Ishikawa (cell line): Measurements from ENCODE around the gene SEMA5A.

Source experiments
- CEBPB ChIP-seq: IDR thresholded peaks from 2 replicates; pipeline ENCODE4 v1.6.1; 2012
- CREB1 ChIP-seq: IDR thresholded peaks from 2 replicates; pipeline ENCODE4 v1.6.1; 2012; ENCODE audit warnings: low read depth
- EGR1 ChIP-seq: IDR thresholded peaks from 2 replicates; pipeline ENCODE4 v1.6.1; 2012
- EP300 ChIP-seq: IDR thresholded peaks from 2 replicates; pipeline ENCODE4 v1.6.1; 2012; ENCODE audit warnings: borderline replicate concordance
- FOXM1 ChIP-seq: IDR thresholded peaks from 2 replicates; pipeline ENCODE4 v1.6.1; 2012; ENCODE audit warnings: low read depth, borderline replicate concordance
- NFIC ChIP-seq: IDR thresholded peaks from 2 replicates; pipeline ENCODE4 v1.6.1; 2012
- RAD21 ChIP-seq: IDR thresholded peaks from 2 replicates; pipeline ENCODE4 v1.6.1; 2012; ENCODE audit warnings: low read depth
- REST ChIP-seq: IDR thresholded peaks from 2 replicates; pipeline ENCODE4 v1.6.1; 2012; ENCODE audit warnings: low read depth, mild to moderate bottlenecking
- TAF1 ChIP-seq: IDR thresholded peaks from 2 replicates; pipeline ENCODE4 v1.6.1; 2012; ENCODE audit warnings: low read depth, mild to moderate bottlenecking
- TCF12 ChIP-seq: IDR thresholded peaks from 2 replicates; pipeline ENCODE4 v1.6.1; 2012; ENCODE audit warnings: low read depth
- TEAD4 ChIP-seq: IDR thresholded peaks from 2 replicates; pipeline ENCODE4 v1.6.1; 2012
- USF1 ChIP-seq: IDR thresholded peaks from 2 replicates; pipeline ENCODE4 v1.6.1; 2012
- YY1 ChIP-seq: IDR thresholded peaks from 2 replicates; pipeline ENCODE4 v1.6.1; 2012; ENCODE audit warnings: low read depth
- ZBTB7A ChIP-seq: IDR thresholded peaks from 2 replicates; pipeline ENCODE4 v1.6.1; 2012; ENCODE audit warnings: low read depth
- TF ChIP-seq, protein P1 (sequence below): IDR thresholded peaks from 2 replicates; pipeline ENCODE4 v1.6.1; 2012

Gene SEMA5A

GRCh38 chr5:9456435-9457042 lies 89.3 kb downstream of the SEMA5A start:
- TF ChIP-seq REST (no peak), ZBTB7A (no peak), TEAD4 (no peak), TAF1 (no peak), CREB1 (no peak)
- TF ChIP-seq, protein P1, sequence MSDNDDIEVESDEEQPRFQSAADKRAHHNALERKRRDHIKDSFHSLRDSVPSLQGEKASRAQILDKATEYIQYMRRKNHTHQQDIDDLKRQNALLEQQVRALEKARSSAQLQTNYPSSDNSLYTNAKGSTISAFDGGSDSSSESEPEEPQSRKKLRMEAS: no peak

- TF ChIP-seq YY1: no peak
- no peak for TF ChIP-seq CEBPB
- no peak for TF ChIP-seq EGR1
- no peak for TF ChIP-seq ZBTB7A
- no peak for TF ChIP-seq TAF1
- TF ChIP-seq CREB1: no peak
- TF ChIP-seq, protein P1: no peak
- TF ChIP-seq TEAD4: no peak
- no peak for TF ChIP-seq NFIC
- no peak for TF ChIP-seq FOXM1
- TF ChIP-seq RAD21: no peak
- TF ChIP-seq REST: no peak
- TF ChIP-seq TCF12: no peak
- no peak for TF ChIP-seq USF1
Measured at GRCh38 chr5:9455826-9456434, 89.9 kb downstream of the SEMA5A start.

DNA sequence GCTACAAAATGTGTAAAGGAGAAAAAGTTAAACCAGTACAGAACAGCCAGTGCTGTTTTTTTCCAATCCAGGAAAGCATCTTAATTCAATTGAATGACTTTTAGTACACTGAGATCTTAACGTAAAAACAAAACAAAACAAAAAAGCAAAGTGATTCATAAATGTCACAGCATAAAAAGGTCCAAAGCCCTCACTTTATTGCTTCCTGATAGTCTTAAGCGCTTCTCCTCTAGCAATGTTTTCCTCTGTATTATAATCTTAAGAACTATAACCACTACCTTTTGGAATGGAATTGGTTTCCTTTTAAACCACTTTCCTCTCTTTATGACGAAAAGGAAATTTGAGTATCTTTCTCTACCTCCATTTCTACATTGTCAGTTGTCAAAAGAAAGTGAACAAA lies 91.4 kb downstream of the SEMA5A start:
- TF ChIP-seq CREB1: no peak

GRCh38 chr5:9454012-9454481 lies 91.8 kb downstream of the SEMA5A start:
- TF ChIP-seq TAF1: no peak
- TF ChIP-seq RAD21: no peak
- TF ChIP-seq TEAD4: no peak
- no peak for TF ChIP-seq EP300
- no peak for TF ChIP-seq CEBPB
- TF ChIP-seq, protein P1: no peak
- no peak for TF ChIP-seq REST
- no peak for TF ChIP-seq TCF12
- no peak for TF ChIP-seq CREB1
- no peak for TF ChIP-seq FOXM1
- TF ChIP-seq YY1: no peak
- no peak for TF ChIP-seq EGR1
- no peak for TF ChIP-seq ZBTB7A
- no peak for TF ChIP-seq NFIC
- TF ChIP-seq USF1: no peak
